GM20431 (cell line): ENCODE measurements around the gene PICK1.
"Not testable (repeated sequence)": the region's sequence is repeated elsewhere in the genome, so short reads cannot be mapped to it uniquely, and the experiment has no call there.

Experiments used
- in situ Hi-C: fragments of 300-500 bp; cut with MseI, MboI; formaldehyde crosslinking; loops from one replicate; pipeline ENCODE4 v1.15.0; 2020; ENCODE audit warnings: low sequenced_read_pairs; ENCODE audit not compliant: unreplicated experiment

PICK1 gene

DNA sequence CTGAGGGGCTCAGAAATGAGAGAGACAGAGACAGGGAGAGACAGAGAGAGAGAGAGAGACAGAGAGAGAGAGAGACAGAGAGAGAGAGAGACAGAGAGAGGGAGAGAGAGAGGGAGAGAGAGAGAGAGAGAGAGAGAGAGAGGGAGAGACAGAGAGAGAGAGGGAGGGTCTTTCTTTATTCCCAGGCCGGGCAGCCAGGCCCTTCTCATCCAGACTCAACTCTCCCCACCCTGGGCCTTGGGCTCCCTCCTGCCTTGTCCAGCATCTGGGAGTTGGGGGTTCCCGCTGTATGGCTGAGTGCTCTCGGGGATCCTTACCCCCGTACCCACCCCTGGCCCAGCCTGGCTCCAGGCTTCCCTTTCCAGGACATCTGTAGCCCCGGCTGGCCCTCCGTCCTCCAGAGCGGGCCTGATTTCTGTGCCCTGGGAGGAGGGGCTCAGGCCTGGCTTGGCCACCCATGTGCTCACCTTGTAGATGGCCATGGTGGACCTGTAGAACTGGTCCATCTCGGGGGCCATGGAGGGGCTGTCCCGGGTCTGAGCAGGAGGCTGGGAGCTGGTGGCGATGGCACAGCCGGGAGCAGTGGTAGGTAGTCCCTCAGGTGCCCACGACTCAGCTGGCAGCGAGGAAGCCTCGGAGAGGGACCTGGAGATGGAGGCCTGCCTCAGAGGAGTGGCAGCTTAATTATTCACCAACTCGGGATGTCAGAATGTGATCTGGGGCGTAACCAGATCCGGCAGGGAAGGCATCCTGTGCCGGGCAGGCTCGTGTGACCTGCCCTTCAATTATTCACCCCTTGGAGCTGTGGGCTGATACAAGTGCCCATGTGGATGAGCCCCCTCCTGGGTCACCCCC, 53.0 kb downstream of the PICK1 start, which contains the start of gene BAIAP2L2:
Gene BAIAP2L2 (minus strand): TSS at position 677 of the 855 bp plus-strand sequence. CDS start 159 bp downstream, at position 518.
- in situ Hi-C loops: no loop called here

DNA sequence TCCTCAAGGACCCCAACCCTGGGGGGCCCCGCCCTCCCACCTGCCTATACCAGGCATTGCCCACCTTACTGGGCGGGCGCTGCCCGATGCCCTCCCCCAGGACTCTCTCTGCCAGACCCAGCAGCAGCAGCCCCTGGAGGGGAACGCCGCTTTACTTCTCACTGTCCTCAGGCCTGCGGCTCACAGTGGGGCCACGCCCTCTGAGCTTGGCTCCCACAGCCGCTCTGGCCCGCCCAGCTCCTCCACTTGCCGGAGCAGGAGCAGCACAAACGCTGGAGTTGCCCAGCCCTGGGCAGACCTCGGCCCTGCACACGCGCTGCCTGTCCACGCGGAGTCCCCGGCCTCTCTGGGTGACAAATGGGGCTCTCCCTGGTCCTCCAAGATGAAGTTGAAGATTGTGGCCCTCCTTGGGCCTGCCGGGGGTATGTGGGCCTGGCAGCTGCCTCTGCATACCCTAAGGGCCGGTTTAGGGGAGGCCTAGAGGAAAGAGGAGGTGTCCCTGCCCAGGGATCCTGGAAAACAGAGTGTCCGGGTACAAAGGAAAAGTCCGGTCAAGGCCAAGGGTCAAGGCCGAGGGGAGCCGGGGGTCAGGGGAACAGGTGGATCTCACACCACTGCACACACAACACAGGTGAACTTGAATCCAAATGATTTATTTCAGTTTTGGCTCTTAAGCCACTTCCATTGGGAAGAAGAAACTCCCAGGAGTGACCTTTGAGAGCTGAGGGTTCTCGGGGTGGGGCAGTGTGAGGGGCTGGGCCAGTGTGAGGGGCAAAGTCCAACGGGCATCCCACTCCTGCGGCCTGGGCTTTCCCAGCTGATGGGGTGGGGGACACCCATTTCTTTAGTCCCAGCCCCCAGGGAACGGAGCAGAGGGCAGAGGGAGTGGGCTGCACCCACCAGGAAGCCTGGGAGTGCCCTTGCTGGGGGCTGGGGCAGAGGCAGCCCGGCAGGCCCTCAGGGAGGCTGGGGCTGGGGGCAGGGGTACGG, 54.0 kb downstream of the PICK1 start:
- in situ Hi-C loops: no loop called here

DNA sequence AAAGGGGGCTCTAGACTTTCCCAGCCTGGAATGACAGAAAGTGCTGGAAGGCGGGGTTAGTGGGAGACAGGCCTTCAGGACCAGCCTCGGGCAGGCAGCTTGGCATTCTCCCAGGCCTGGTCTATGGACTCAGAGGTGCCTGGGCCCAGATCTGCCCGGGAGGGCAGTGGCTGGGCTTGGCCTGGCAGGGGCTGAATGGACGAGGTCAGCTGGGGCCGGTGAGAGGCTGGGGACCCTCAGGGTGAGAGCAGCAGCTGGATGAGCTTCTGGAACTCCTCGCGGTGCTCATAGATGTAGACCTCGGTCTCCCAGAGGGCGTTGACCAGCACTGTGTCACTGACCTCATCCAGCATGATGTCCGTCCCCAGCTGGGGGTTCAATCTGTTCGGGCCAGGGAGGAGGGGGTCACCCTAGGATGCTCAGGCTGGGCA, 54.7 kb downstream of the PICK1 start:
- in situ Hi-C loops: no loop called here

DNA sequence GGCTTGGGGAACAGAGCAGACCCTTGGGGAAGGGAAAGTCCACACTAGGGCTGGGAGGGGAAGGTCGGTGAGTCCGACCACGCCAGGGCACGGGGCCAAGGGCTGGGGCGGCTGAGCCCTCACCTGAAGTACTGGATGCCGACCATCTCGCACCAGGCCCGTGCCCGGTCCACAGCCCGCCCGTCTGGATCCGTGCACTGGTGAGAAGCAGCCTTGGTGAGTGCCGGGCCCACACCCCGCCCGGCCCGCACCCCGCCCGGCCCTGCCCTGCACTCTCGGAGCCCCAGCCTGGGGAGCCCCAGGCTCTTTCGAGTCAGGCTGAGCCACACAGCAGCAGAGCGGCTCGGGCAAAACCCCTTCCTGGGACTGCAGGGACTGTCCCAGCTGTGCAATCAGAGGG, 55.2 kb downstream of the PICK1 start:
- in situ Hi-C loops: no loop called here

DNA sequence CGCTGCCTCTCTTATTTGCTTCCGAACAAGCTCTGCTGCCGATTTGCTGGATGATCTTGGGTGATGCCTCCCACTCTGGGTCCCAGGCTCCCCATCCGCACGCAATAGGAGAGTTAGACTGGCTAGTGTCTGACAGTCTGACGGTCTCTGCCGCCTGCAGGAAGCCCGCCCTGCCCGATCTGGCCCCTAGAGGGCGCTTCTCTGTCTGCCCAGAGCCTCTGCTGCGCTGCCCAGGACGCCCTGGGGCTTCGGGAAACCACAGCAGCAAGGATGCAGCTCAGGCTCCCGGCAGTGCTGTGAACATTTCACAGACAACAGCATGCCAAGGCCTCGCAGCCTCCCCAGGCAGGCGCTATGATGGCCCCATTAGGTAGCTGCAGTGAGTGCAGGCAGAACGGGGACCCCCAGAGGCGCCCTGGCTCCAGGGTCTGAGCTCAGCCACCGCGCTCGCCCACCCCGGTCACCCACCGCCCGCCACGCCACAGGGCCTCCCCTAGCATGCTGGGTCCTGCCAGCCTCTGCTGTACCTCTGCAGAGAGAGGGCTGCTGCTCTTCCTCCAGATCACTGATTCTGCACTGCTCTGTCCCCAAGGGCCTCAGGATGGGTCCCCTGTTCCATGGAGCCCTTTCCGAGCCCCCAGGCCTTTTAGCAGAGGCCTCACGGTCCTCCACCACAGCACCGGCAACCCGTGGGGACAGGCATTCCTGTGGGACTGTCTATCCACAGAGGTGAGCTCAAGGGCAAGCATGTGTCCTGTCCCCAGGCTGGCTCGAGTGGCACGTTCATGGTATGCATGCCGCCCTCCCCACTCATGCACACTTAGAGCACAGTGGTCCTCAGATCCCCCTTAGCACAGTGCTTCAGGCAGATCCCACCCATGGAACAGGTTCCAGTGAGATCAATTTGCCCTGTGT, 57.5 kb downstream of the PICK1 start:
- in situ Hi-C loops: no loop called here

DNA sequence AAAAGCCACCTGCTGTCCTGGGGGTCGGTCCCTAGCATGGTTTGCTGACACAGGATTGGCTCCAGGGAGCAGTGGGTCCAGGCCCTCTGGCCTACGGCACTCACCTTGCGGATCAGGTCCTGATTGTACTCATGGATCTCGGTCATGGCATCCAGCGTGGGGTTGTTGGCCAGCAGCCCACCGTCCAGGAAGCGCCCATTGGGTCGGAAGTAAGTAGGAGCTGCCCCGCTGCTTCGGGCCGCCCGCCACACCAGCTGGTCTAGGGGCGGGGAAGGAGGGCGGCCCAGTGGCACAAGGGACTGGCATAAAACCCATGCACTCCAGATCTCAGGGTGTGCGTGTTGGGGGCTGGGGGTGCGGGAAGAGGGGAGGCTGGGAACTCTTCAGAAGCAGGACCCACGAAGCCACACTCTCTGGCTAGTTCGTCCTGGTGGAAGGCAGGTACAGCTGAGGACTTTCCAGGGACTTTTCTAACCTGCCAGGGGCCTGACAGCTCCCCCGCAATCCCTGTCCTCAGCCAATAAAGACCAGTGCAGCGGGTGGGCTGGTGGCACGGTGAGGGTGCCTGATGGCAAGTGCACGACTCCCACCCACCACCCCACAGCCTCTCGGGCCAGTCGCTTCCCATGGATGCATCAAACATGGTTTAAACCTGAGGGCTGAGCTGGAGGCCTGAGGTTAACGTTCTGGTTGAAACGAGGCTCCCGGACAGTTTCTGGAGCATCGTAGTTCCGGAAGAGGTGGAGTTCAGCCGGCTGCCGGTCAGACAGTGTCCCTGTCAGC, 58.4 kb downstream of the PICK1 start:
- in situ Hi-C loops: no loop called here

DNA sequence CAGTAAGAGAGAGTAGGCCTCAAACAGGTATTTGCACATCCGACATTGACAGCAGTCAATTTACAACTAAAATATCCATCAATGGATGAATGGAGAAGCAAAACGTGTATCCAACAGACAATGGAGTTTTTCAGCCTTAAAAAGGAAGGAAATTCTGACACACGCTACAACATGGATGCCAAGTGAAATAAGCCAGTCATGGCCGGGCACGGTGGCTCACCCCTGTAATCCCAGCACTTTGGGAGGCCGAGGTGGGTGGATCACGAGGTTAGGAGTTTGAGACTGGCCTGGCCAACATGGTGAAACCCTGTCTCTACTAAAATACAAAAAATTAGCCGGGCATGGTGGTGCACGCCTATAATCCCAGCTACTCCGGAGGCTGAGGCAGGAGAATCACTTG, 60.4 kb downstream of the PICK1 start:
- in situ Hi-C loops: not testable (repeated sequence)

DNA sequence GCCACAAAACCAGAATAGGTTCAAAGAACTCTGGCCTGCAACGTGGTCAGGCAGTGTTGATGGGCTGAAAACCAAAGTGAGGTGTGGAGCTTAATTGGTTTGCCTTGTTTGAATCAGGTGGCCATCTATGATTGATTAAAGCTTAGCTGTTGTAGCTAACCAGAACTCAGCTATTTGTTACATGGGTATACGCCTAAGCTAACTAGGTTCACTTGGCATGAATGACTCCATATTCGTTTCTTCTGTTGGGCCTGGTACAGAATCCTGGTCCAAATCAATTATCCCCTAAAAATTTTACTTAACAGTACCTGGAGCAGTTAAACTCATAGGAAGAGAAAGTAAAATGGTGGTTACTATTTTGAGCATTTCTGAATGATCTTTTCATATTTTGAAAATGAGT, 61.0 kb downstream of the PICK1 start:
- in situ Hi-C loops: no loop called here

DNA sequence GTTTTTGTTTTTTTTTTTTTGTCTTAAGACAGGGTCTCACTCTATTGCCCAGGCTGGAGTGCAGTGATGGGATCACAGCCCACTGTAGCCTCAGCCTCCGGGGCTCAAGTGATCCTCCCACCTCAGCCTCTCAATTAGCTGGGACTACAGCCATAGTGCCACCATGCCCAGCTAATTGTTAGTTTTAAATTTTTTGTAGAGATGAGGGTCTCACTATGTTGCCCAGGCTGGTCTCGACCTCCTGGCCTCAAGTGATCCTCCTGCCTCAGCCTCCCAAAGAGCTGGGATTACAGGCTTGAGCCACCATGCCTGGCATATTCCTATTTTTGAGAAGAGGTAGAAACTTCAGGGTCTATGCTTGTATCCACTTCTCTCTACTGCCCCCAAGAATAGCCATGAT, 61.5 kb downstream of the PICK1 start:
- in situ Hi-C loops: not testable (repeated sequence)

DNA sequence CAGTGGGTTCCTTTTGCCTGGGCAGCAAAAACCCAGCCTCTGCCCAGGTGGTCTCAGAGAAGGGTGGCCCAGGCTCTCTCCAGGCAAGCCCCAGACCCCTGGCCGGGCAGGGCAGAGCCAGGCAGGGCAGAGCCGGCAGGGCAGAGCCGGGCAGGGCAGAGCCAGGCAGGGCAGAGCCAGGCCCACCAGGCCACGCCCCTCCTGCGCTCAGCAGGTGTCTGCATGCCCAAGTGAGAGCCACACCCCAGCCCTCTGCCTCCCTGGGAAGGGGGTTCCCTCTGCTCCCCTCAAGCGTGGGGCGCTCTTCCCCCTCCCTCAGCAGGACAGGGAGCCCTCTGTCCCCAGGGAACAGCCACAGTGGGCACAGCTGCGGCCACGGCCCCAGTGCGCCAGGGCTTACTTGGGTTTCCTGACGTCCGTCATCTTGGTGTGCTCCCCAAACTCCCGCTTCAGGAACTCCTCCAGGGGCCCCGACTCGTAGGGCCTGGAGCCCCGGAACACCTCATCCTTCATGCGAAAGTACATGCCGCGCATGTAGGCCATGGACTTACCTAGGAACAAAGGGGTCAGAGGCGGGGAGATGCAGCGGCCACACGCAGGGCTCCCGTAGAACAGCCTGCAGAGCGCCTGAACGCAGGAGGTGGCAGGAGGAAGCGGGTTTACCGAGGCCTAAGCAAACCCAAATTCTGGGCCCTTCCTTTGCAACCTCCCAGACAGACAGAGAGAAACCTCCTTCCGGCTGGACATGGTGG, 63.3 kb downstream of the PICK1 start:
- in situ Hi-C loops: no loop called here

DNA sequence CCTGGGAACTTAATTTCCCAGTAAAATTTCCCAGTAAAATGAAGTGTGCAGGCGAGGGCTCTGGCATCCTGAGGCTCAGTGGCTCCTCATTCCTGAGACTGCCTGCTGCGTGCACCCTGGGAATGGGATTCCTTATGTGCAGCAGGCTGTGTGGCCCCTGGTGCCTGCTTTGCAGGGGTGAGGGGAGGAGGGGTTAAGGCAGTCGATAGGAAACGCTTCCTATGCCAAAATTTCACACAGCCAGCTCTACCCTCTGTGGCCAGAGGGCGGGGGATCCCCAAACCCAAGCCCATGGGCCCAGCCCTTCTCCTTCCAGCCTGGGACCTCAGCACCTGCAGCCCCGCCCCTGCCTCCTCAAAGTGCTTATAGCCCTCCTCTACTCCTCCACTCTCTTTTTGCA, 65.4 kb downstream of the PICK1 start:
- in situ Hi-C loops: no loop called here

DNA sequence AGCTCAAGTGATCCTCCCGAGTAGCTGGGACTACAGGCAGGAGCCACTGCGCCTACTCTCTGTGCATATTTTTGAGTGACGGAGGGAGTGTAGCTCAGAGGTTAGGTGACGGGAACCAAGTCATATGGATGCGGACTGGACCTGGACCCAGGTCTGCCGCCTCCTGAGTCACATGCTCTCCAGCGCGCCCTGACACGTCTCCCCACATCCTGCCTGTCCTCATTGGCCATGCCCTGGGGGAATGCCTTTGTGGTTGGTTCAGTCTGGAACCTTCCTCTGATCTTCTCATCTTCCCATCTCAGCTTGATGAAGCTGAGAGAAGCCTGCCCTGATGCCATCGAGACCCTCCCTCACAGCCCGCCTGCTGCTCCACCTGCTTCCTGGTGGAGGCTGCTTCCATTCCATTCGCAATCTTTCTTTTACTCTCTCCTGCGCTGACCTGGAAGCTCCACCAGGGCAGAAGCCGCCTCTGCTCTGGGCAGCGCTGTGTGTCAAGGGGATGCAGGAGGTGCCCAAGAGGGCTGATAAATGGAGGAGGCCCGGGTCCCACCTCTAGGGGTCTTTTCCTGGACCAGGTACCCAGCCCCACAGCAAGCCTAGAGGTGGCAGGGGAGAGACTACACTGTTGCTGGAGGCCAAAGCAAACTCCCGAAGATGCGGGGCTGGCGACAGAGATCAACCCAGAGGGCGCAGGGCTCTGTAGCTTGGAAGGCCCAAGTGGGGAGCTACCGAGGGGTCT, 67.2 kb downstream of the PICK1 start:
- in situ Hi-C loops: no loop called here

DNA sequence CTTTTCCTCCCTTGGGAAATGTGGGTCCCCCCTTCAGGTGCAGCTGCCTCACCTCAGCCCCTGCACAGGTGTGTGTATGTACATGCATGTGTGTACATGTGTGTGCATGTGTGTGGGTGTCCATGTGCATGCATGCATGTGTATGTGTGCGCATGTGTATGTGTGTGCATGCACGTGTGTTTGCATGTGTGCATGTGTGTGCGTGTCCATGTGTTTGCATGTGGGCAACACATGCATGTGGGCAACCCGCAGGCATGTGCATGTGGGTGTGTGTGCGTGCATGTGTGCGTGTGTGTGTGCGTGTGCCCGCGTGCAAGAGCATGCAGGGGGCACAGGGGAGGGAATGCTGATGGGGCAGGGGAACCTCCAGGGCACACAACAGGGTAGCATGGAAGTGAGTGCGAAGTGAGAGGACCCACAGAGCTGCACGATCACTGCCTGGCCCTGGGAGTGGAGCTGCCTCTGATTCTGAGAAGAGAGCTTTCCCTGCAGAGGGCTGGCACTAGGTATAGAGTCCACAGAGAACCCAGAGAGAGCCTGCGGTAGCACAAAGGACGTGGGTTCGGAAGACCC, 67.9 kb downstream of the PICK1 start:
- in situ Hi-C loops: no loop called here
